GM21447 (cell line): ENCODE results near the gene BRF1.

Experiments used
- ATAC-seq: cut with Tn5 transposase; IDR thresholded peaks from one replicate; pipeline ENCODE4 v1.9.1; 2021; ENCODE audit not compliant: unreplicated experiment

The BRF1 gene

DNA sequence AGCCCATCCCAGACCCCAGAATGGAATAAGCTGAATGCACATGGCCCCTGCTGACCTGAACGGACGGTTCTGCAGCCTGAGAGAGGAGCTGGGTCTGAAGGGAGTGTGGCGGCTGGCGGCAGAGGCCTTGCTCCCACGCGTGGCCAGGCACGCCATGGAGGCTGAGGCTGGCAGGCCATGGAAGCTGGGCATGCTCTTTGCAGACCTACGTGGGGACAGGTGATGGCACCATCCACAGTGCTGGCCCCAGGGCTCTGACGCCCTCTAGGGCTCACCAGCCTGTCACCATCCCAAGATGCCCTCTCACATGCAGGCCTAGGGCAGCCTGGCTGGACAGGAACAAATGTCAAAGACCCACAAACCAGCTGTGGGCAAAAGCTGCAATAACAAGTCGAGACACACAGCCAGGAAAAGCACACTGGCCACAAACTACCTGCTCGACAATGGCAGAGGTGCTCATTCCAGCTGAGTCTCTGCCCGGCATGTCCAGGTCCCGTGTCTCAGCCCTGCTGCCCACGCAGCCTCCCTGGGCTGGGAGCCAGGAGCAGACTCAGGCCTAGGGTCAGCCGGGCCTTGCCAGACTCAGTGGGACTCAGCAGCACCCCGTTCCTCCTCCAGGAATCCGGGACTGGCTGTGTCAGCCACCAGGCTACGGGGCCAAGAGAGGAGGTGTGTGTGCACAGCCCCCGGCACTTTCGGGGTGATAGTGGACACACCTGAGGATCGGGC, 32.8 kb downstream of the BRF1 start:
- no peak for ATAC-seq

DNA sequence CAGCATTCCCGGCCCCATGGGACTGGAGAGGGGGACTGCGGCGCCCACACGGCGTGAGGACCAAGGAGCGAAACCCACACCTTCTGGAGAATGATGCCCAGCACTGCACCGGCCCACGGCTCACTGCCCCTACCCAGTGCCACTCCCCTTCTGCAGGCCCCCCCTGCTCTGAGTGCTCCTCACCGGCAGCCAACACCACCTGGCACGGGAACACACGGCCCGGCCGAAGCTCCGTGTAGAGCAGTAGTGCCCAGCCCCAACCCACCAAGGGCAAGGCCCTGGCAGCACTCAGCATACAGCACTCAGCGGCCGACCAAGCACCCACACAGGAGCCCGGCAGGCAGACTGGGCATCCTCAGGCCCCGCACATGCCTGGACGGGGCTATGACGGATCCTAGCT, 39.0 kb downstream of the BRF1 start:
- ATAC-seq: no peak

DNA sequence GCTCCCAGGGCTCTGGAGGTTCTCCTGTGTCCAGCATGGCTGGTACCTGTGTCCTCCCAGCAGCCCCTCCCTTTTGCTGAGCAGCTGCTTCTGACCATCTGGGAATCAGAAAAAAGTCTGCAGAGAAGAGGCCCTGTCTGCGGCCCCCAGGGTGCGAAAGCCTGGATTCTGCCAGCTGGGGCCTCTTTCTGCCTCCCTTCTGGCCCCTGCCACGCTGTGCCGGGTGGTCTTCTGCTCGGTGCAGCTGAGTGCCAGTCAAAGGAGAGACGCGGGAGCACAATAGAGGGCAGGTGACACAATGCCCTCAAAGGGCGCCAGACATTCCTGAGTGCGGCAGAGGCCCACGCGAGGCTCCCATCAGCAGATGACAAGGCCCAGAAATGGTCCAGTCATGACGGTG, 39.8 kb downstream of the BRF1 start:
- no peak for ATAC-seq

DNA sequence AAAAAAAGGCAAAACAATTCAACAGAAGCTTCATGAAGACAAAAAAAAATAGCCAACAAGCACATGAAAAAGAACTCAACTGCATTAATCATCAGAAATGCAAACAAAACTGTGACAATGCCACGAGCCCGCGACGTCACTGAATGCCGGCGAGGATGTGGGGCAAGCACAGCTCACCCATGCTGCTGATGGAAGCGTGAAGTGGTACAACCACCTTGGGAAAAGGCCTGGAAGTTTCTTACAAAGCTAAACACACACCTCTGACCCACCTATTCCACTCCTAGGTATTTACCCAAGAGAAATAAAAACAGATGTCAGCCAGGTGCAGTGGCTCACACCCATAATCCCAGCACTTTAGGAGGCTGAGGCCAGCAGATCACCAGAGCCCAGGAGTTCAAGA, 42.0 kb downstream of the BRF1 start:
- ATAC-seq: no peak

DNA sequence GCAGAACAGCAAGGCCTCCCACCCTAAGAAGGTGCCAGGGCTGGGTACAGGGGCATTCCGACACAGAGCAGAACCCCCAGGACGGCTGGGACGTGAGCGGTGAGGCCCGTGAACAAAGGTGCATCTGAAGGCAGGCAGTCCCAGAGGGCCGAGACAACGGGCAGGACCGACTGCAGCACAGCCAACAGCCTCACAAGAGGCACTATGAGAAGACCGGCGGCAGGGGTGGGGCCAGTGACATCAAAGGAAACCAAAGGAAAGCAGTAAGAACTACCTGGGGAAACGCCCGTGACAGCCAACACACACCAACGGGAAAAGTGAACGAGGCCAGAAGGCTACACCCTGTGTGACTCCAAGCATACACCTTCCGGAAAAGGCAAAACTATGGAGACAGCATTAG, 43.3 kb downstream of the BRF1 start:
- no peak for ATAC-seq

DNA sequence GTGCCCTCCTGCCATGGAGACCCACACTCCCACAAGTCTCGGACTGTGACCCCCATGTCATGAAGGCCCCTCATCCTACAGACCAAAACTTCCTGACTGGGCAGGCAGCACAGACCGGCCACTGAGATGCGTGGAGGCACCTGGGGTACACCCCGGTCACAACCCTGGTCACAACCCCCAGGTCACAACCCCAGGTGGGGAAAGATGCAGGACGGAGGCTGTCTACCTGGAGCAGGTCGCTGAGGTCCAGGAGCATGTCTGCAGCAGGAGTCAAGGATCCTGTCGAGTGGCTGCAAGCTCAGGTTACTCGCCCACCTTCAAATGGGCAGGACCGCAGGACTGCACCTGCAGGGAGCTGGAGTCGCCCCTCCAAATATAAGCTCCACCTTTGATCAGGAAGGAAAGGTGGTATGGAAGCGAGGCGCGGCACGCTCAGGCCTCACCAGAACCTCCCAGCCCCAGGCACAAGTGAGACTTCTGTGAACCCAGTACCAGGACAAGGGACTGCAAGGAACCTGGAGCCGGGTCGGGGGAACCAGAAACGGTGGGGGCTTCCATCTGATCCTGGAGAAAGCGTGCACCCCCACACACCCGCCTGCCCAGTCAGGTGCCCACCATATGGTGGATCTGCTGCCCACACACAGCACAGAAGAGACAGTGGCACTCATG, 44.4 kb downstream of the BRF1 start:
- no peak for ATAC-seq

DNA sequence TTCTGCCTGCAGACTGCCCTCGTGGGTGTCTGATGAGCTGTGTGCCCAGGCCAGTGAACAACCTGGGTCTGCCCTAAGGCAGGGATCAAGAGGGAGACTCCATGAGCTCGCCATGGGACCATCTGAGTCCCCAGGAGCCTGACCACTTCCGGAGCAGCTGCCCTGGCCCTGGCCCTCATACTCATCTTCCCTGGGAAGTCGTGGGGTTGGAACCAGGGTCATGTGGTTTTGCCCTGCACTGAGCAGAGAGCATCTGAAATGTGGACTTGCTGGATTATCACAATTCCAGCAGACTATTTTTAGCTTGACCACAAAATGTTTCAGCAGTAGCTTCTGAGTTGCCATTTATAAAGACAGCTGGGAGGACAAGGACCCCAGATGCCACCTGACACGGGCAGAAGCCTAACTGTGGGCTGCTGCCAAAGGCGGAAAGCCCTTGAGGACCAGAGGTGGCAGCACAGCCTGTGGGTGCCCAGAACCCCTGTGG, 45.7 kb downstream of the BRF1 start:
- no peak for ATAC-seq

DNA sequence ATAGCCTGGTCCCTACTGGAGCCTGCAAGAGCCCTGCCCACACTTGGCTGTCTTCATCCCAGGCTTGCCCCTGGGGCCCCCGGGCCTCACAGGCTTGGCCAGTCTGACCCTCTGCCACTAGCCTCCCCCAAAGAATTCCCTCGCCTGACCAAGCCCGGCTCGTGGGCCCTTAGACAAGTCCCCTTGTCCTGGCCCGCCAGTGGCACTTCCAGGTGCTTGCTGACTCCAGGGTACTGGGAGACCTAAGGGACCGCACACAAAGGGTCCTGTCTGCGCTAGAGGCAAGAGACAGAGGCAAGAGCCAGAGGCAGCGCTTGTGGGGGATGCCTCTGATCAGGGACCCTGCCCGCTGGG, 47.5 kb downstream of the BRF1 start:
- ATAC-seq: no peak

DNA sequence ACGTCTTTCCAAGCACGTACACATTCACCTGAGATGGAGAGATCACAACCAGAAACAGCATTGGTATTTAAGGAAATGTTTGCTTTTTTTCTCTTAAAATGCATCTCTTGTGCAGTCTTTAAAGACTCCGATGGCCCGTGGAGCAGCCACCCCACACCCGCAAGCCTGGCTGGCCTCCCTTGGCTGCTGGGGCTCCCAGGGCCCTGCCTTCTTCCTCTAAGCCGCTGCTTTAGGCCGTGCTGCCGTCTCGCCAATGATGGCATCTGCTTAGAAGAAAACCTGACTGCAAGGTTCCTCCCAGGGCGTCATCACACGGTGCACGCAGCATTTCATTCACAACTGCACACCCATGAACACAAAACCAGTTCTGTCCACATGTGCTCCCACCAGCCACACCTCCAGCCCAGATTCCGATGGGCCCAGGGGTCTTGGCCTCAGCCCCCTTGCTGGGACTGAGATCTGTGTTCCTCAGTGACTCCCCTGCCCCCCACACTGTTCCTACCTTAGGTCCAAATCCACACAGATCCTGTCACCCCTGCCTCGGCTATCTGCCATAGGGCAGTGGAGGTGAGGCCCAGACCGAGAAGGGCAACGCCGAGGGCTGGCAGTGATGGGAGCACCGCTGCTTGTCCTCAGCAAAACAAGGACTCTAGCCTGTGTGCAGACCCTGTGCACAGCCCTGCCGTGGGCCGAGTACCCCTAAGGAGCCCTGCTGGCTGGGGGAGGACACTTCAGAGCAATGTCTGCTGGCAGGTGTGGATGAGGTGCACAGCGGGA, 48.1 kb downstream of the BRF1 start:
- no peak for ATAC-seq

DNA sequence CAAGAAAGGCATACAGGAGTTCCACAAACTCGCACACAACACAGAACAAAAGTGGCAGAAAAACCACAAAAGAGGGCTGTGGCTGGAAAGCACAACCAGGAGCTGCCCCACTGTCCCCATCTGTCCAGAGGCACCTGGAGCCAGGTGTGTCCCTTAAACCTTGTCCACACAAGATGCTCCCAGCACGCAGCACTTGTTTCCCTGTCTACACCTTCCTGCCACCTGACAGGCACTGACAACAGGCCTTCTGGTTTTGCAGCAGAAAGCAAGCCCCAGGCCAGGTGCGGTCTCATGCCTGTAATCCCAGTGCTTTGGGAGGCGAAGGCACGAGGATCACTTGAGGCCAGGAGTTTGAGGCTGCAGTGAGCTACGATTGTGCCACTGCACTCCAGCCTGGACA, 48.9 kb downstream of the BRF1 start:
- ATAC-seq: no peak

DNA sequence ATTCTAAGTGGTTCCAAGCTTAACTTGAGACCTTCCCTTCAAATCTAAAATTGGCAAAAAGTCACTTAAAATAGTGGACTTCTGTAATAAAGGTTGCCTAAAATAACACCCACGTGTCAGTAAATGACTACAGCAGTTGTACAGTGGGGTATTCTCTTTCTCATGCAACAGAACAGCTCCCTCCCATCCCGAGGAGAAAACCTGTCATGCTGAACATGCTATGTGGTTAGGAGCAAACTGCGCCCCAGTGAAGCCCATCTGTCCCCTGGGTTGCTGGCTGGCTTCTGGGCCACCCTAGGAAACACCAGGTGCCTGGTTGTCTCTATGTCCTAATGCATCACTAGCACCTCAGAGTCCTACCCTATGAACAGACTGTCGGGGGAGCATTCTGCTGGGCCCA, 49.8 kb downstream of the BRF1 start:
- ATAC-seq: no peak

DNA sequence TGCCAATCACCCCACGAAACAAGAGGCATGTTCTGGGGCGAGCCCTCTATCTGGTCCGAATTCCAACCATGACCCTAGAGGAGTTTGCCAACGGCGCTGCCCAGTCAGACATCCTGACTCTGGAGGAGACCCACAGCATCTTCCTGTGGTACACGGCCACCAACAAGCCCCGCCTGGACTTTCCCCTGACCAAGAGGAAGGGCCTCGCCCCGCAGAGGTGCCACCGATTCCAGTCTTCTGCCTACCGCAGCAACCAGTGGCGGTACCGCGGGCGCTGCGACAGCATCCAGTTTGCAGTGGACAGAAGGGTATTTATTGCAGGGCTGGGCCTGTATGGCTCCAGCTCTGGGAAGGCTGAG, 50.8 kb downstream of the BRF1 start:
- ATAC-seq: no peak

DNA sequence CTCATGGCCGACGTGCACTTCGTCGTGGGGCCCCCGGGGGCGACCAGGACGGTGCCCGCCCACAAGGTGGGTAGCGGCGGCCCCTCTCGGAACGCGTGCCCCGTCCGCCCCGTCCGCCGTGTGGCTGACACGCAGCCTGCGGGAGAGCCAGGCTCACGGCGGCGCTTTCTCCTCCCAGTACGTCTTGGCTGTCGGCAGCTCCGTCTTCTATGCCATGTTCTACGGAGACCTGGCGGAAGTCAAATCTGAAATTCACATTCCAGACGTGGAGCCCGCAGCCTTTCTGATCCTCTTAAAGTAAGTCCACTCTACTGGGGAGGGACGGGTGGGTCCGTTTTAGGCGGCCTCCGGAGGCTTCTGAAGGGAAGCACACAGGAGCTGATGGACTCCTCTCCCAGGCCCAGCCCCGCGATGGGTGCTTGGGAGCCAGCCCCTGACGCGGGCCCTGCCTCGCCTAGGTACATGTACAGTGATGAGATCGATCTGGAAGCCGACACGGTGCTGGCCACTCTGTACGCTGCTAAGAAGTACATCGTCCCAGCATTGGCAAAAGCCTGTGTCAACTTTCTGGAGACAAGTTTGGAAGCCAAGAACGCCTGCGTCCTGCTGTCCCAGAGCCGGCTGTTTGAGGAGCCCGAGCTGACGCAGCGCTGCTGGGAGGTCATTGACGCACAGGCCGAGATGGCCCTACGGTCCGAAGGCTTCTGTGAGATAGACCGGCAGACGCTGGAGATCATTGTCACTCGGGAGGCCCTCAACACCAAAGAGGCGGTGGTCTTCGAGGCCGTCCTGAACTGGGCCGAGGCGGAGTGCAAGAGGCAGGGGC, 51.4 kb downstream of the BRF1 start:
- ATAC-seq: no peak

DNA sequence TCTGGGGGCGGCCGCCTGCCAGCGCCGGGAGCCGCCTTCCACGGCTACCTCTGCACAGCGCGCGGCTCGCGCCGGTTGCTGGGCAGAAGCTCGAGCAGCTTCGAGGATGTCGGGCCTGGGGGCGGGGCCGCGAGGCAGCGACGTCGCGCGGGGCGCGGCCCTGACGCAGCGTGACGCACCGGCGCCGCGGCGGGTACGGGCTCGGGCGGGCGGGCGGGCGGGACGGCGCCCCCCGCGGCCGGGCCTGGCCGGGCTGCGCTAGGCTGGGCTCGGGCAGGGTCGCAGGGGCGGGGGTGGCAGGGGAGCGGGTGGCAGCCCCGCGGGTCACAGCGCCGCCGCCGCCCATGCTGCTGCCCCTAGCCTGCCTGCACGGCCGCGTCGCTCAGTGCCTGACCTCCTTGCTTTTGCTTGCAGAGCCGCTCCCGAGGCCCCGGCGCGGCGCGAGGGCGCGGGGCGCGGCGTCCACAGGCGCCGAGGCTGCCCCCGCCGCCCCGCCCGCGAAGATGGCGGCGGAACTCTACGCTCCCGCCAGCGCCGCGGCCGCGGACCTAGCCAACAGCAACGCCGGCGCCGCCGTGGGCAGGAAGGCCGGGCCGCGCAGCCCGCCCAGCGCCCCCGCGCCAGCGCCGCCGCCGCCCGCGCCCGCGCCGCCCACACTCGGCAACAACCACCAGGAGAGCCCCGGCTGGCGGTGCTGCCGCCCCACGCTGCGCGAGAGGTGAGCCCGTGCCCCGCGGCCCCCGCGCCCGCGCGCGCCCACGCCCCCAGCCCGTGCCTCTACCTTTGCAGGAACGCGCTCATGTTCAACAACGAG, 52.2 kb downstream of the BRF1 start, which contains the start of gene BTBD6:
Gene BTBD6, plus strand, starts transcription at position 166 of the 814 bp plus-strand sequence. Its CDS starts 179 bp downstream, at position 345.
- peak; percentile 78 for ATAC-seq

DNA sequence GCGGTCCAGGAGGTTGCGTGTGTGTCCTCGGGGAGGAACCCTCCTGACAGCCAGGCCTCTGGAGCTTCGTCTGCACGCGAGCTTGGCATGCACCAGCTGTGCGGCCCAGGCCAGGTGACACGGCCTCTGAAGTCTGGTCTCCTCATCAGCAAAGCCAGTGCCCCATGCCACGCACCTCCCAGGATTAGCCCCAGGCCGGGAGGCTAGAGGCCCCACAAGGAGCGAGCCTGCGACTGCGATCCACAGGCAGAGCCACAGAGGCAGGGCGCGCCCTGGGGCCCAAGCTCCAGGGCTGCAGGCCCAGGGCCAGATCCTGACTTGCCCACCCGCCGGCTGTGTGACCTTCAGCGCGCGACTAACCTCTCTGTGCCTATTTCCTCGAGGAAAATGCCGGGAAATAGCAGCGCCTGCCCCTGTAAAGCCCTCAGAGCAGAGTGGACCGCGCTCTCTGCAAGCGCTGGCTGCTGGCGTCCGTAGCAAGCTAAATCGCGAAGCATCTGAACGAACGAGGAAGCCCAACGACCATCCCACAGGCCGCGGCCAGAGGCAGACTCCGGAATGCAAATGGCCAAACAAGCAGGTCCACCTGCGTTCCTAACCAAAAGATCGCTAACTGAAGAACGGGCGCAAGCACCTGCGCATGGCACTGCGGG, 53.0 kb downstream of the BRF1 start:
- ATAC-seq: peak; percentile 10

DNA sequence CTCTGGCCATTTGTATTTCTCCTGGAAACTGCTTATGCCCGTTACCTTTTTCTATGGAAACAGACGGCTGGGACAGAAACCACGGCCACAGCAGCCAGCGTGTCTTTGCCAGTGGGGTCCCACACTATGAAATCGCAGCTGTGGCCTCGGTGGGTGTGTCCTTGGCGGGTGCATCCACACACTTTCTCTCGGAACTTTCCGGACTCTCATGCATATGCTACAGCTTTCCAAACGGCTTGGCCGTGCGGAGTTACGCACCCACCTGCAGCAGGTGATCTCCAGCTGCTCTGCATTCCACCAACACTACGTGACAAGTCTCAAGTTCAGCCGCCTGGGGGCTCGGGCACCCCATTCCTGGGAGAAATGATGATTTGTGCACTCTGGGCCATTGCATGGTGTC, 53.8 kb downstream of the BRF1 start:
- no peak for ATAC-seq

DNA sequence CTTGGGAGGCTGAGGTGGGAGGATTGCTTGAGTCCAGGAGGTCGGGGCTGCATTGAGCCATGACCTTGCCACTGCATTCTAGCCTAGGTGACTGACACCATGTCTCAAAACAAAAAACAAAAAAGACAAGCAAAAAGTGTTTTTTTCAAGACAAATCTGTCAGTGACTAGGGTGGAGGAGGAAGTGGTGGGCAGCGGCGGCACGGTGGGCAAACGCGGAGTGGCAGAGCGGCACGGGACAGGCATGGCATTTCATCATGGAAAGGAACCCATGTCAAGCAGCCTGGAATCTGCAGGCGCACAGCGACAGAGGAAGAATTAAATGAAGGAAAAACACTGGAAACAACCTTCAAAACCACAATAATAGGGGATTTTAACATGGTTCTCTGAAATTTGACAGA, 56.5 kb downstream of the BRF1 start:
- ATAC-seq: no peak

DNA sequence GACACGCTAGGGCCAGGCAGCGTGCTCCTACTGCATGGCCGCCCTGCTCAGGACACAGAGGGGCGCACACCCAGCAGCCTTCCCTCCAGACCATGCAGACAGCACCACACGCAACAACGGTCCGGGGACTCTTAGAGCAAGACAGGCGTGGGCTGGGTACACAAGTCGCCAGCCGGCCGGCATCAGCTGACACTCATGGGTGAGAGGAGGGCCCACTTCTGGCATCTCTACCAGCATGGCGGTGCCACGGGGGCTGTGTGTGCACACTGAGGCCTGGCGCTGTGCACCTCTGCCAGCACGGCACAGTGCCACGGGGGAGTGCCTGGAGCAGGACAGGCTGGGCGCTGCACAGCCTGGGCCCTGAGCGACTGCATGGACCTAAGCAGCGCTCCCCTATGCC, 59.2 kb downstream of the BRF1 start:
- no peak for ATAC-seq

DNA sequence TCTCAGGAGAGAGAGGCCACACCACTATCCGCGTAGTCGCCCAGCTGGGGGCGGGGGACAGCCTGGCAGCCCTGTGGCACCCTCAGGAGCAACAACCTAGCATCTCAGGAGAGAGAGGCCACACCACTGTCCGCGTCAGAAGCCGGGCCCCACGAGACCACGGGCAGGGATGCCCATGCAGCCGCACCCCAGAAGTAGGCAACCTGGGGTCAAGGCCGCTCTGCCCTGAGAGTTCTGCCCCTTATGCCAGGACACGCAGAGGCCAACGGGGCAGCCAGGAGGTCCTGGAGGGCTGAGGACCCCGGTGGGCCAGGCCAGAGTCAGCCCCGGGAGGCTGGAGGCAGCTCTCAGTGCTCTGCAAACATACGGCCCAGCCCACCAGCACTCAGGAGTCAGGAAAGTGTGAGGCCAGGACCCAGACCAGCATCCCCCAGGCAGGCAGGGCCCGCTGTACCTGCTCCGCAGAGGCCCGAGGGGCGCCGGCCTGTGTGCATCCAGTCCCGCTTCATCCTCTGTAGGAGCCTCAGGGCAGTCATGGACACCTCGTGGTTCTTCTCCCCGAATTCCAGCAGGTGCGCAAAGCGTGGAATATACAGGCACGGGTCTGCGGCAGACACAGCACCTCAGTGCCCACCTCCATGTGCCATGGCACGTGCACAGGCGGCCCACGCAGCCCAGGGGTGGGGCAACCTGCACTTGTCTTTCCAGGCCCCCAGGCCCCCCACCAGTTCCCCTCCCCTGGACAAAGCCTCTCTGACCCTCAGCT, 59.8 kb downstream of the BRF1 start:
- no peak for ATAC-seq
